IMR-90 (cell line): ENCODE results near the gene ADM.

Experiments
- BHLHE40 ChIP-seq: fragments of 150-350 bp; IDR thresholded peaks from 2 replicates; pipeline ENCODE4 v1.6.1; 2016; ENCODE audit warnings: mild to moderate bottlenecking, low read depth, low read length
- CHD1 ChIP-seq: IDR thresholded peaks from 2 replicates; pipeline ENCODE4 v1.6.1; 2012; ENCODE audit warnings: low read depth, low read length, improper control_type of control experiment
- CTCF ChIP-seq: conservative IDR thresholded peaks from 2 replicates; pipeline ENCODE4 v1.5.1; 2012; ENCODE audit warnings: mild to moderate bottlenecking, low read depth, low read length, improper control_type of control experiment
- MAFK ChIP-seq: IDR thresholded peaks from 2 replicates; pipeline ENCODE4 v1.6.1; 2012; ENCODE audit warnings: low read depth, low read length, improper control_type of control experiment
- POLR2A ChIP-seq: IDR thresholded peaks from 2 replicates; pipeline ENCODE4 v1.6.1; 2012; ENCODE audit warnings: mild to moderate bottlenecking, low read depth, low read length
- RAD21 ChIP-seq: IDR thresholded peaks from 2 replicates; pipeline ENCODE4 v1.6.1; 2012; ENCODE audit warnings: low read length, improper control_type of control experiment
- TF ChIP-seq, protein P1 (sequence below): fragments of 150-350 bp; IDR thresholded peaks from 2 replicates; pipeline ENCODE4 v1.6.1; 2016; ENCODE audit warnings: low read depth, mild to moderate bottlenecking, low read length, moderate library complexity, borderline replicate concordance

- peak; percentile 41; the same call in 1 of the 2 replicates for TF ChIP-seq MAFK
- TF ChIP-seq CTCF, result peak; percentile 95
- TF ChIP-seq POLR2A, result peak; percentile 51; the same call in 1 of the 2 replicates
- TF ChIP-seq CHD1, result peak; percentile 45; the same call in 1 of the 2 replicates
- TF ChIP-seq RAD21, result peak; percentile 87
- peak; percentile 92 for TF ChIP-seq BHLHE40
- TF ChIP-seq, protein P1, sequence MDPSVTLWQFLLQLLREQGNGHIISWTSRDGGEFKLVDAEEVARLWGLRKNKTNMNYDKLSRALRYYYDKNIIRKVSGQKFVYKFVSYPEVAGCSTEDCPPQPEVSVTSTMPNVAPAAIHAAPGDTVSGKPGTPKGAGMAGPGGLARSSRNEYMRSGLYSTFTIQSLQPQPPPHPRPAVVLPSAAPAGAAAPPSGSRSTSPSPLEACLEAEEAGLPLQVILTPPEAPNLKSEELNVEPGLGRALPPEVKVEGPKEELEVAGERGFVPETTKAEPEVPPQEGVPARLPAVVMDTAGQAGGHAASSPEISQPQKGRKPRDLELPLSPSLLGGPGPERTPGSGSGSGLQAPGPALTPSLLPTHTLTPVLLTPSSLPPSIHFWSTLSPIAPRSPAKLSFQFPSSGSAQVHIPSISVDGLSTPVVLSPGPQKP, result no peak
Measured at GRCh38 chr11:10307400-10308200, 2.7 kb downstream of the ADM start.
